Lower leg skin (tissue), 3 donors: ENCODE results near the gene TLX1.

Source experiments
- CTCF ChIP-seq, 3 donors: fragments of 450-650 bp; IDR thresholded peaks; one replicate each; pipeline ENCODE4 v1.5.1; 2016; ENCODE audit warnings: antibody characterized with exemption in 3 of 3, mild to moderate bottlenecking in 3 of 3, moderate library complexity in 2 of 3
- POLR2A ChIP-seq, 2 donors: fragments of 450-650 bp; IDR thresholded peaks; one replicate each; pipeline ENCODE4 v1.6.1; 2016 to 2017; ENCODE audit warnings: antibody characterized with exemption in 2 of 2, mild to moderate bottlenecking in 1 of 2, moderate library complexity in 1 of 2

GRCh38 chr10:101113890-101114403 lies 17.2 kb upstream of the TLX1 start:
- TF ChIP-seq POLR2A (IDR thresholded peaks at IDR 0.05), result no peak
- TF ChIP-seq CTCF (IDR thresholded peaks at IDR 0.05), result no peak
